ENCODE measurements around the gene RELL1.

RELL1 gene

GRCh38 chr4:37603711-37604110, 82.5 kb downstream of the RELL1 start:
- FAIRE-seq, result no peak
- TF ChIP-seq POLR2AphosphoS5 (IDR thresholded peaks at IDR 0.05; ENCODE audit: low read depth, low read length) (no peak), TAF1 (IDR thresholded peaks at IDR 0.05; ENCODE audit: borderline replicate concordance, low read depth, low read length) (no peak), POLR2A (IDR thresholded peaks at IDR 0.05; ENCODE audit: low read depth, low read length) (no peak)

GRCh38 chr4:37603070-37603468, 83.1 kb downstream of the RELL1 start:
- FAIRE-seq (peak; percentile 92), DNase-seq (ENCODE audit: insufficient read length) (peak; percentile 71)
- TF ChIP-seq POLR2A (IDR thresholded peaks at IDR 0.05; ENCODE audit: low read depth, low read length) (no peak), POLR2AphosphoS5 (IDR thresholded peaks at IDR 0.05; ENCODE audit: low read depth, low read length) (no peak), TAF1 (IDR thresholded peaks at IDR 0.05; ENCODE audit: borderline replicate concordance, low read depth, low read length) (no peak)

More at GRCh38 chr4:37603711-37604110, 82.5 kb downstream of the RELL1 start:
- no peak for DNase-seq (ENCODE audit: insufficient read length)

DNA sequence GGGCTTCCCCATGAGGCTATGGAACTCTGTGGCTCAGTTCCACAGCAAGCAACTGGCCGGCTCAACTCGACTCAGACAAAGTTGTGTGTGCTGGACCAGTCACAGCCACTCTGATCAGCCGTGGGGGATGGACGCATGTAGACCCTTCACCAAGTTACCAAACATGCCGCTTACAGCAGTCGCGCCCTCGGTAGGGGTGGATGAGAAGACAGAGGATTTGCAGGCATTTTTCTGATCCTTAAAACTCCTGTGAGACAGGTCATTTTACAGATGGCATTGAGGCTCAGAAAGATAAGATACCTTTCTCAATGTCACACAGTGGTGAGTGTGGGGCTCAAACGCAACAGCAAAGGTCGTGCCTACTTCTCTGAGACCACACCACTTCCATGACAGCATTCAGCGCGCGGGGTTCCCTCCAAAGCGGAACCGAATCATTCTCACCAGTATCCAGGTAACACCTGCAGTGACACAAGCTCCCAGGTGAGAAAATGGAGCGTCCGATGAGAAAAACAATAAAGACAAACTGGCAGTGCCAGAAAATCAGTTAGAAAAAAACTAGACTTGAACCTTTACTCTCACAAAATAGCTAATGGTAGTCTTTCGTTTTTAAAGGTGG, 83.6 kb downstream of the RELL1 start:
- DNase-seq (ENCODE audit: insufficient read length) (no peak), FAIRE-seq (no peak)
- TF ChIP-seq POLR2A (IDR thresholded peaks at IDR 0.05; ENCODE audit: low read depth, low read length) (no peak), TAF1 (IDR thresholded peaks at IDR 0.05; ENCODE audit: borderline replicate concordance, low read depth, low read length) (no peak), POLR2AphosphoS5 (IDR thresholded peaks at IDR 0.05; ENCODE audit: low read depth, low read length) (no peak)

DNA sequence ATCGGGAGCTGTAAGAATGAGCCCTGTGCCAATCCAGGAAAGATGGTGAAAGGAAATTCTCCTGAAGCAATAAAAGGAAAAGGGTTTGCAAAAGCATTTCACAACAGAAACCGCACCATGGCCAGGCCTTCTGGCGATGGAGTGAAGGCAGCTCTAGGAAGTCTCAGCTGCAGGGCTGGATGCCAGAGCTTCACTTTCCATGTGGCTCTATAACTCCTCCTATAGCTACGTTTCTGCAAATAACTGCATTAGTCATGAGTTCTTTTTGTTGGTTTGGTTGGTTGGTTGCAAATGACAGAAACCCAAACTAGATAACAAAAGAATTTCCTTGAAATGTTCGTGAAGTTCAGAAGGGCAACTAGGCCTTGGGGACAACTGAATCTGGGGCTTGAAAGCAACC, 84.6 kb downstream of the RELL1 start:
- DNase-seq (ENCODE audit: insufficient read length), result no peak
- TF ChIP-seq POLR2AphosphoS5 (IDR thresholded peaks at IDR 0.05; ENCODE audit: low read depth, low read length), result no peak
- TF ChIP-seq TAF1 (IDR thresholded peaks at IDR 0.05; ENCODE audit: borderline replicate concordance, low read depth, low read length), result no peak
- no peak for TF ChIP-seq POLR2A (IDR thresholded peaks at IDR 0.05; ENCODE audit: low read depth, low read length)
- FAIRE-seq, result no peak

DNA sequence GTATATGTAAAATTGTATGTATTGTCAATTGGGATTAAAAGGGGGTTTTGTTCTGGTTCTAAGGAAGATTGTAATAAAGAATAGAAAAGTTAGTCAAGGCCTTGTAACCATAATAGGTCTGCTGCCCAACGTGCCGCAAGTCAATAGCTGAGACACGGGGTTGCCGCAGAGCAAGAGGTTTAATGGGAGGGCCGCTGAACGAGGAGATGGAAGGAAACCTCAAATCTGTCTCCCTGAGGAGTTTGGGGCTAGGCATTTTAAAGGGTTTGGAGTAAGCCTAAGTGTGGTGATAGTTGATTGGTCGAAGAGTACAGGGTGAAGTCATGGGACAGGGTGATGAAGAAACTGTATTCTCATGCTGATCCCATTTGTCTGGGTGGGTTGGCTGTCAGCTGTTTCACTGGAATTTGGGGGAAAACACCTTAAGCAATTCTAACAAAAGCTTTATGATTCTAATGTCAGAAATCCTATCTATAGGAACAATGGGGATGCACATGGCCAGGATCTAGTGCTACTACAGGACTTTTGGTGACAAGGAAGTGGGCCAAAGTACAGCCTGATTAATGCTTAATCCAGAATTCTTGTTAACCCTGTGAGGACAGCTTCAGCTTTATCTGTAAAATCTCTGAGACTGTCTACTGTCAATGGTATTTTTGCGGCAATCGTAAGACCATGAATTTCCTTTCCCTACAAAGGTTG, 86.9 kb downstream of the RELL1 start:
- no peak for TF ChIP-seq POLR2A (IDR thresholded peaks at IDR 0.05; ENCODE audit: low read depth, low read length)
- TF ChIP-seq POLR2AphosphoS5 (IDR thresholded peaks at IDR 0.05; ENCODE audit: low read depth, low read length), result no peak
- no peak for TF ChIP-seq TAF1 (IDR thresholded peaks at IDR 0.05; ENCODE audit: borderline replicate concordance, low read depth, low read length)
- FAIRE-seq (no peak), DNase-seq (ENCODE audit: insufficient read length) (no peak)

GRCh38 chr4:37597034-37597433, 89.1 kb downstream of the RELL1 start:
- no peak for DNase-seq (ENCODE audit: insufficient read length)
- no peak for FAIRE-seq
- TF ChIP-seq TAF1 (IDR thresholded peaks at IDR 0.05; ENCODE audit: borderline replicate concordance, low read depth, low read length) (no peak), POLR2AphosphoS5 (IDR thresholded peaks at IDR 0.05; ENCODE audit: low read depth, low read length) (no peak), POLR2A (IDR thresholded peaks at IDR 0.05; ENCODE audit: low read depth, low read length) (no peak)

- TF ChIP-seq POLR2AphosphoS5 (IDR thresholded peaks at IDR 0.05; ENCODE audit: low read depth, low read length) (no peak), TAF1 (IDR thresholded peaks at IDR 0.05; ENCODE audit: borderline replicate concordance, low read depth, low read length) (no peak), POLR2A (IDR thresholded peaks at IDR 0.05; ENCODE audit: low read depth, low read length) (no peak)
- DNase-seq (ENCODE audit: insufficient read length) (no peak), FAIRE-seq (no peak)
Observed at GRCh38 chr4:37595875-37596680, 90.1 kb downstream of the RELL1 start.

GRCh38 chr4:37594099-37594498, 92.1 kb downstream of the RELL1 start:
- TF ChIP-seq POLR2AphosphoS5 (IDR thresholded peaks at IDR 0.05; ENCODE audit: low read depth, low read length), result no peak
- no peak for DNase-seq (ENCODE audit: insufficient read length)
- FAIRE-seq, result no peak

DNA sequence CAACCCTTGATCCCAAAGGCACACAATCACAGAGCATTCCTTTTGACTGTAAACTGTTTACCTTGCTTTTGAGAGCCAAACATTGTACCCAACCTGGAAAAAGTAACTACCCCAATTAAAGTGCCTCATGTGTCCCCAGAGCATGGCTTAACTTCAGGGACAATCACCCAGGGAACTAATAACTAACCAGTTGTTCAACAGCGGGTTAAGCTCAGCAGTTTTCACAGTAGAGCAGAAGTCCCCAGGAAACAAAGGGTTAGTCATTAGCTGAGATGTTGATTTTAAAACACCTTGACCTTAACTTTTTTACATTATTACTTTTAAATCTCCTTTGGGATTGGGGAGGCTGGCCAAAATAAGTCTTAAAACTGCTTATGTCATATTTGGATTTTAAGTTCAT, 94.8 kb downstream of the RELL1 start:
- DNase-seq (ENCODE audit: insufficient read length) (no peak), FAIRE-seq (no peak)

DNA sequence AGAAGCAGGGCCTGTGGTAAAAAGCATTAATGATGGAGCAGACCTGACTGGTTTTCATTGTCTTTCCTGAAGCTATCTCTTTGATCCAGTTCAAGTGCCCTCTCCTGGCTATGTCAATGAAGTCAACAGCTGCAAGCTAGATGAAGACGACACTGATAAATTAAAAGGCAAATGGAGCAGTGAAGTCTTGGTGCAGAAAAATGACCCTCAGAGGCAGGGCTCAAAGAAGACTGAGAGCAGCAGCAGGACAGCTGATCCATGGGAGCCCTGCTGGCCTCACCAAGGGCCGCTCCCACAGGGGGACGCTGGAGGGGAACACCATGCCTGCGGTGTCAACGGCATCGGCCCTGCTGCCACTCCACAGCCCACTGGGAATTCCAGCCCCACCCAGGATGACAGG, 96.2 kb downstream of the RELL1 start:
- DNase-seq (ENCODE audit: insufficient read length), result no peak
- no peak for TF ChIP-seq POLR2A (IDR thresholded peaks at IDR 0.05; ENCODE audit: low read depth, low read length)
- no peak for TF ChIP-seq TAF1 (IDR thresholded peaks at IDR 0.05; ENCODE audit: borderline replicate concordance, low read depth, low read length)
- TF ChIP-seq POLR2AphosphoS5 (IDR thresholded peaks at IDR 0.05; ENCODE audit: low read depth, low read length), result no peak
- no peak for FAIRE-seq

More for the DNA sequence above, 94.8 kb downstream of the RELL1 start:
- TF ChIP-seq POLR2A (IDR thresholded peaks at IDR 0.05; ENCODE audit: low read depth, low read length), result no peak
- no peak for TF ChIP-seq POLR2AphosphoS5 (IDR thresholded peaks at IDR 0.05; ENCODE audit: low read depth, low read length)
- no peak for TF ChIP-seq TAF1 (IDR thresholded peaks at IDR 0.05; ENCODE audit: borderline replicate concordance, low read depth, low read length)

- DNase-seq (ENCODE audit: insufficient read length), result no peak
- TF ChIP-seq TAF1 (IDR thresholded peaks at IDR 0.05; ENCODE audit: borderline replicate concordance, low read depth, low read length), result no peak
- no peak for TF ChIP-seq POLR2AphosphoS5 (IDR thresholded peaks at IDR 0.05; ENCODE audit: low read depth, low read length)
- no peak for TF ChIP-seq POLR2A (IDR thresholded peaks at IDR 0.05; ENCODE audit: low read depth, low read length)
- FAIRE-seq, result no peak
Observed at GRCh38 chr4:37588150-37588549, 98.0 kb downstream of the RELL1 start.

Data from GM12892 (cell line).